Endothelial cell of umbilical vein (primary cell): Measurements from ENCODE around the gene BMPR1A. TPM values are rescaled to one million over a fixed set of nuclear protein-coding genes. Genes with fewer than 3 reads are reported as not detected.

Experiments used
- BruUV-seq: library from RNA; stranded (reverse); fragments of 400-500 nt; replicated peaks from 2 replicates; lab custom pipeline; 2021; lab: Mats Ljungman, UMichigan
- CTCF ChIA-PET: fragments of 300-600, 350-600 bp; sonication (Branson Sonifier 250); formaldehyde crosslinking; loops from one replicate; lab custom pipeline; 2021; ENCODE audit warnings: antibody characterized with exemption, inconsistent platforms; lab: Charles Lee
- POLR2A ChIA-PET: fragments of 300-600, 350-600 bp; sonication (Branson Sonifier 250); formaldehyde crosslinking; loops from one replicate; lab custom pipeline; 2021; ENCODE audit warnings: antibody characterized with exemption, inconsistent platforms; lab: Charles Lee
- DNase-seq: peaks from one replicate; pipeline ENCODE4 v3.0.0-alpha.2; 2011; ENCODE audit warnings: low read depth, low spot score
- FAIRE-seq: peaks from 2 replicates; lab custom pipeline; 2011; peaks lifted over from hg19 to GRCh38; lab: Jason Lieb, UNC
- H2AFZ ChIP-seq: 2 replicates; pipeline ENCODE4 v1.6.0; 2012; ENCODE audit warnings: low read depth, low read length, control low read depth, inconsistent platforms
- H3K27ac ChIP-seq: 2 replicates; pipeline ENCODE4 v1.5.1; 2011; ENCODE audit warnings: low read depth, mild to moderate bottlenecking, control low read depth, low read length, moderate library complexity; ENCODE audit not compliant: insufficient read depth
- H3K27me3 ChIP-seq, 2 experiments: 2 replicates each; pipeline versions ENCODE4 v1.6.0 to v1.6.1; 2011; ENCODE audit warnings: low read length in 2 of 2, mixed read lengths in 1 of 2; ENCODE audit not compliant: control insufficient read depth in 2 of 2, insufficient read depth in 2 of 2
- H3K36me3 ChIP-seq, 2 experiments: 2 replicates in 1 of 2; 3 replicates in 1 of 2; pipeline ENCODE4 v1.5.1; 2011; ENCODE audit warnings: low read length in 2 of 2, mild to moderate bottlenecking in 1 of 2, moderate library complexity in 1 of 2; ENCODE audit not compliant: control insufficient read depth in 2 of 2, insufficient read depth in 2 of 2; ENCODE audit errors: extremely low read depth in 1 of 2
- H3K4me1 ChIP-seq: 3 replicates; pipeline ENCODE4 v1.5.1; 2011; ENCODE audit warnings: mild to moderate bottlenecking, low read length; ENCODE audit not compliant: control insufficient read depth, insufficient read depth; ENCODE audit errors: extremely low read depth
- H3K4me2 ChIP-seq: 2 replicates; pipeline ENCODE4 v1.6.1; 2011; ENCODE audit warnings: low read length, control low read depth, mixed read lengths; ENCODE audit not compliant: insufficient read depth
- H3K4me3 ChIP-seq, 3 experiments: fragments of 200-600 bp in 1 of 3; sonication (generic), shearing (Covaris generic) in 1 of 3; replicated peaks in 1 of 3; 2 replicates each; pipeline ENCODE4 v1.5.1; 2011 to 2016; ENCODE audit warnings: control low read depth in 3 of 3, low read length in 3 of 3, mild to moderate bottlenecking in 2 of 3, inconsistent platforms in 1 of 3, low read depth in 1 of 3, moderate library complexity in 1 of 3; ENCODE audit not compliant: insufficient read depth in 1 of 3
- H3K79me2 ChIP-seq: 2 replicates; pipeline ENCODE4 v1.6.0; 2012; ENCODE audit warnings: low read length, inconsistent platforms; ENCODE audit not compliant: control insufficient read depth, insufficient read depth
- H3K9ac ChIP-seq: replicated peaks from 2 replicates; pipeline ENCODE3; 2011; ENCODE audit warnings: low read length, control low read depth; ENCODE audit not compliant: insufficient read depth; ENCODE audit errors: extremely low read depth
- H3K9me1 ChIP-seq: replicated peaks from 3 replicates; pipeline ENCODE4 v1.6.0; 2011; ENCODE audit warnings: mild to moderate bottlenecking, low read length; ENCODE audit not compliant: control insufficient read depth, insufficient read depth; ENCODE audit errors: extremely low read depth
- H3K9me3 ChIP-seq: replicated peaks from 2 replicates; pipeline ENCODE4 v1.5.1; 2012; ENCODE audit warnings: low read length, inconsistent platforms; ENCODE audit not compliant: control insufficient read depth, insufficient read depth
- H4K20me1 ChIP-seq: replicated peaks from 2 replicates; pipeline ENCODE3; 2011; ENCODE audit warnings: mild to moderate bottlenecking, low read length; ENCODE audit not compliant: control insufficient read depth, insufficient read depth; ENCODE audit errors: extremely low read depth
- EZH2 ChIP-seq: IDR thresholded peaks from 2 replicates; pipeline ENCODE4 v1.6.1; 2012; ENCODE audit warnings: borderline replicate concordance, low read depth, mild to moderate bottlenecking, moderate library complexity, low read length, inconsistent platforms; ENCODE audit not compliant: severe bottlenecking
- FOS ChIP-seq: IDR thresholded peaks from 2 replicates; pipeline ENCODE4 v1.6.1; 2011; ENCODE audit warnings: mild to moderate bottlenecking, low read length, moderate library complexity, borderline replicate concordance; ENCODE audit not compliant: insufficient read depth
- GATA2 ChIP-seq: IDR thresholded peaks from 2 replicates; pipeline ENCODE4 v1.7.0; 2011; ENCODE audit warnings: low read depth, mild to moderate bottlenecking, moderate library complexity, mixed read lengths, low read length; ENCODE audit not compliant: insufficient read length, insufficient read depth
- JUN ChIP-seq: IDR thresholded peaks from 2 replicates; pipeline ENCODE4 v1.6.1; 2011; ENCODE audit warnings: borderline replicate concordance, low read depth; ENCODE audit not compliant: insufficient read length, insufficient read depth
- MYC ChIP-seq: IDR thresholded peaks from one replicate; pipeline ENCODE4 v1.6.1; 2011; ENCODE audit warnings: mild to moderate bottlenecking, low read depth, low read length
- POLR2A ChIP-seq: IDR thresholded peaks from 2 replicates; pipeline ENCODE4 v1.6.1; 2012; ENCODE audit warnings: low read depth, mild to moderate bottlenecking, control low read depth, low read length
- POLR2AphosphoS5 ChIP-seq: IDR thresholded peaks from 2 replicates; pipeline ENCODE4 v1.6.1; 2012; ENCODE audit warnings: low read depth, mild to moderate bottlenecking, control low read depth, low read length, moderate library complexity; ENCODE audit not compliant: insufficient read depth
- dilution Hi-C: fragments of 300-500 bp; cut with MboI; formaldehyde crosslinking; loops from one replicate; pipeline ENCODE4 v1.15.0; 2019; ENCODE audit warnings: low sequenced_read_pairs; ENCODE audit not compliant: extremely low pct_ligation_motif_present
- intact Hi-C: fragments of 100-400 bp; cut with micrococcal nuclease; formaldehyde crosslinking; loops from one replicate; pipeline ENCODE4 v1.10.0; 2022
- polyA plus RNA-seq, 4 experiments: library from polyadenylated mRNA; depleted of rRNA in 3 of 4; stranded (reverse) in 3 of 4; unstranded in 1 of 4; fragments of >200 nt; gene quantifications; 2 replicates each; pipeline versions ENCODE4 v1.2.1 to v1.2.3, GENCODE V29; 2011 to 2012; ENCODE audit warnings: missing spikeins in 1 of 4
- total RNA-seq: library from RNA; stranded (reverse); gene quantifications from 2 replicates; pipeline ENCODE4 v1.2.3, GENCODE V29; 2021
- TF ChIP-seq, protein P1 (sequence below): IDR thresholded peaks from 2 replicates; pipeline ENCODE4 v1.6.1; 2011; ENCODE audit not compliant: insufficient read depth, insufficient read length
- TF ChIP-seq, protein P2 (sequence below), 2 donors: IDR thresholded peaks; 1 replicate in 1 of 2; 2 replicates in 1 of 2; pipeline ENCODE4 v1.5.1; 2011; ENCODE audit warnings: low read length in 2 of 2, mild to moderate bottlenecking in 2 of 2, moderate library complexity in 2 of 2, control low read depth in 1 of 2, inconsistent platforms in 1 of 2, low read depth in 1 of 2; ENCODE audit not compliant: insufficient read depth in 1 of 2; ENCODE audit errors: extremely low read depth in 1 of 2

The BMPR1A gene
- total and polyA plus RNA-seq, 2 donors (not counting 3 experiments of a cell fraction or from before 2014, with no cell fraction given) = not detected

GRCh38 chr10:86929468-86930380, 173.3 kb downstream of the BMPR1A start:
- H3K4me2 ChIP-seq = no peak overlapping the region
- no peak overlapping the region for H3K9ac ChIP-seq
- H3K4me1 ChIP-seq = no peaks in the 10 kb centered on the region
- no peaks in the 10 kb centered on the region for H3K9me1 ChIP-seq
- H2AFZ ChIP-seq = no peak overlapping the region
- TF ChIP-seq, protein P1, sequence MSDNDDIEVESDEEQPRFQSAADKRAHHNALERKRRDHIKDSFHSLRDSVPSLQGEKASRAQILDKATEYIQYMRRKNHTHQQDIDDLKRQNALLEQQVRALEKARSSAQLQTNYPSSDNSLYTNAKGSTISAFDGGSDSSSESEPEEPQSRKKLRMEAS = no peak
- TF ChIP-seq POLR2A (no peak), EZH2 (no peak), POLR2AphosphoS5 (no peak), MYC (no peak), JUN (no peak), FOS (no peak), GATA2 (no peak)
- TF ChIP-seq, protein P2, sequence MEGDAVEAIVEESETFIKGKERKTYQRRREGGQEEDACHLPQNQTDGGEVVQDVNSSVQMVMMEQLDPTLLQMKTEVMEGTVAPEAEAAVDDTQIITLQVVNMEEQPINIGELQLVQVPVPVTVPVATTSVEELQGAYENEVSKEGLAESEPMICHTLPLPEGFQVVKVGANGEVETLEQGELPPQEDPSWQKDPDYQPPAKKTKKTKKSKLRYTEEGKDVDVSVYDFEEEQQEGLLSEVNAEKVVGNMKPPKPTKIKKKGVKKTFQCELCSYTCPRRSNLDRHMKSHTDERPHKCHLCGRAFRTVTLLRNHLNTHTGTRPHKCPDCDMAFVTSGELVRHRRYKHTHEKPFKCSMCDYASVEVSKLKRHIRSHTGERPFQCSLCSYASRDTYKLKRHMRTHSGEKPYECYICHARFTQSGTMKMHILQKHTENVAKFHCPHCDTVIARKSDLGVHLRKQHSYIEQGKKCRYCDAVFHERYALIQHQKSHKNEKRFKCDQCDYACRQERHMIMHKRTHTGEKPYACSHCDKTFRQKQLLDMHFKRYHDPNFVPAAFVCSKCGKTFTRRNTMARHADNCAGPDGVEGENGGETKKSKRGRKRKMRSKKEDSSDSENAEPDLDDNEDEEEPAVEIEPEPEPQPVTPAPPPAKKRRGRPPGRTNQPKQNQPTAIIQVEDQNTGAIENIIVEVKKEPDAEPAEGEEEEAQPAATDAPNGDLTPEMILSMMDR (IDR thresholded peaks at IDR 0.05; ENCODE audit: extremely low read depth in 1 of 2, insufficient read depth in 1 of 2, low read depth in 1 of 2, low read length in 2 of 2) = no peak
- no peak overlapping the region for H3K4me3 ChIP-seq
- no peaks in the 10 kb centered on the region for H3K79me2 ChIP-seq
- no peak overlapping the region for H3K27ac ChIP-seq
- no peak for FAIRE-seq
- no peaks in the 10 kb centered on the region for H3K27me3 ChIP-seq
- BruUV-seq = no TSS peak
- ChIA-PET POLR2A (no interaction called here), CTCF (interaction anchor here (1.2 kb wide), 1 partner anchor 37 kb away, joined by 4 read pairs; no protein-coding TSS in a partner anchor)
- no peaks in the 10 kb centered on the region for H3K9me3 ChIP-seq
- dilution Hi-C loops = no loop called here
- intact Hi-C loops = no loop called here
- DNase-seq = no peak
- H4K20me1 ChIP-seq = no peaks in the 10 kb centered on the region
- H3K36me3 ChIP-seq = peaks cover 7 to 16% of the 10 kb centered on the region in 2 experiments
